ENCODE measurements around the gene TWIST2. TPM values are rescaled to one million over a fixed set of nuclear protein-coding genes. Genes with fewer than 3 reads are reported as not detected.

The TWIST2 gene
- total and polyA plus RNA-seq, 9 of the 15 experiments (the other 6 are each of a cell fraction or from before 2014, with no cell fraction given): not detected

GRCh38 chr2:238873841-238874240 is 26.0 kb downstream of the TWIST2 start:
- Histone ChIP-seq H4K20me1 (replicated peaks; ENCODE audit: control insufficient read depth, insufficient read depth, low read length) (no peaks in the 10 kb centered on the region), H3K79me2 (ENCODE audit: control insufficient read depth, insufficient read depth, low read length) (no peaks in the 10 kb centered on the region), H3K9ac (ENCODE audit: insufficient read depth in 1 of 2, low read depth in 2 of 2, low read length in 2 of 2) (no peak overlapping the region), H3K27me3 (ENCODE audit: control insufficient read depth in 2 of 2, insufficient read depth in 2 of 2, low read length in 2 of 2) (peaks cover 0 to 1% of the 10 kb centered on the region in 2 experiments; a peak in 1 of 5 replicates), H3K4me2 (ENCODE audit: insufficient read depth, low read length) (no peak overlapping the region), H2AFZ (ENCODE audit: low read depth, low read length) (no peak overlapping the region), H3K4me1 (replicated peaks in 1 of 2; ENCODE audit: control insufficient read depth in 2 of 2, insufficient read depth in 2 of 2, low read length in 2 of 2) (no peaks in the 10 kb centered on the region), H3K9me1 (ENCODE audit: control insufficient read depth, insufficient read depth, low read length) (no peaks in the 10 kb centered on the region), H3K4me3 (no peak overlapping the region), H3K36me3 (ENCODE audit: control insufficient read depth, insufficient read depth, low read length) (no peaks in the 10 kb centered on the region), H3K9me3 (replicated peaks; ENCODE audit: control insufficient read depth, insufficient read depth, low read depth, low read length) (no peaks in the 10 kb centered on the region), H3K27ac (ENCODE audit: extremely low read depth, low read depth, low read length) (no peak overlapping the region)
- DNase-seq (ENCODE audit: extremely low read depth in 1 of 4, low spot score in 3 of 4): no peak
- in situ Hi-C loops (cut with MboI) (no loop called here), intact Hi-C loops (cut with micrococcal nuclease) (no loop called here)
- ChIA-PET CTCF (ENCODE audit: low intra/inter-chr PET ratio) (no interaction called here), POLR2A (no interaction called here)
- no peak for TF ChIP-seq MITF (IDR thresholded peaks at IDR 0.05)
- no peak for TF ChIP-seq MXI1 (IDR thresholded peaks at IDR 0.05; ENCODE audit: low read depth, low read length)
- no peak for TF ChIP-seq ZNF133 (CRISPR knock-in tag; IDR thresholded peaks at IDR 0.05)
- TF ChIP-seq MAFG (tag; conservative IDR thresholded peaks at IDR 0.05): no peak
- no peak for TF ChIP-seq POLR2A (conservative IDR thresholded peaks at IDR 0.05)
- no peak for TF ChIP-seq NCOA2 (IDR thresholded peaks at IDR 0.05; ENCODE audit: partially characterized antibody in 2 of 2)
- TF ChIP-seq ZNF165 (CRISPR knock-in tag; IDR thresholded peaks at IDR 0.05; ENCODE audit: borderline replicate concordance): no peak
- TF ChIP-seq ZBTB1 (CRISPR knock-in tag; IDR thresholded peaks at IDR 0.05; ENCODE audit: borderline replicate concordance, low read depth): no peak
- no peak for TF ChIP-seq NONO (IDR thresholded peaks at IDR 0.05; ENCODE audit: low read depth in 2 of 2, low read length in 1 of 2)
- TF ChIP-seq ZNF347 (CRISPR knock-in tag; IDR thresholded peaks at IDR 0.05; ENCODE audit: low read depth): no peak
- 0% methylated on average over 5 of the region's 6 CpGs for WGBS (ENCODE audit: insufficient coverage, low coverage, missing lambda C conversion rate)
- BruUV-seq (replicated peaks): no TSS peak
- no peak for FAIRE-seq
- ATAC-seq: no peak

All from K562 (cell line).